Epithelial cell of proximal tubule (primary cell): ENCODE results near the gene NUP133. TPM values are rescaled to one million over a fixed set of nuclear protein-coding genes. Genes with fewer than 3 reads are reported as not detected.

ENCODE experiments used
- DNase-seq: peaks from one replicate; pipeline ENCODE4 v3.0.0-alpha.2; 2011; ENCODE audit warnings: low read depth
- H3K4me3 ChIP-seq: 2 replicates; pipeline ENCODE4 v1.5.1; 2011; ENCODE audit warnings: low read depth, mild to moderate bottlenecking, low read length
- total RNA-seq: library from RNA; depleted of rRNA; stranded (reverse); fragments of >200 nt; gene quantifications from 2 replicates; pipeline ENCODE4 v1.2.3, GENCODE V29; 2015
- TF ChIP-seq, protein P1 (sequence below): conservative IDR thresholded peaks from 2 replicates; pipeline ENCODE4 v1.5.1; 2012; ENCODE audit warnings: low read depth, mild to moderate bottlenecking, low read length

The NUP133 gene
- total RNA-seq, 1 donor from 2014 or later: 41.1 TPM

DNA sequence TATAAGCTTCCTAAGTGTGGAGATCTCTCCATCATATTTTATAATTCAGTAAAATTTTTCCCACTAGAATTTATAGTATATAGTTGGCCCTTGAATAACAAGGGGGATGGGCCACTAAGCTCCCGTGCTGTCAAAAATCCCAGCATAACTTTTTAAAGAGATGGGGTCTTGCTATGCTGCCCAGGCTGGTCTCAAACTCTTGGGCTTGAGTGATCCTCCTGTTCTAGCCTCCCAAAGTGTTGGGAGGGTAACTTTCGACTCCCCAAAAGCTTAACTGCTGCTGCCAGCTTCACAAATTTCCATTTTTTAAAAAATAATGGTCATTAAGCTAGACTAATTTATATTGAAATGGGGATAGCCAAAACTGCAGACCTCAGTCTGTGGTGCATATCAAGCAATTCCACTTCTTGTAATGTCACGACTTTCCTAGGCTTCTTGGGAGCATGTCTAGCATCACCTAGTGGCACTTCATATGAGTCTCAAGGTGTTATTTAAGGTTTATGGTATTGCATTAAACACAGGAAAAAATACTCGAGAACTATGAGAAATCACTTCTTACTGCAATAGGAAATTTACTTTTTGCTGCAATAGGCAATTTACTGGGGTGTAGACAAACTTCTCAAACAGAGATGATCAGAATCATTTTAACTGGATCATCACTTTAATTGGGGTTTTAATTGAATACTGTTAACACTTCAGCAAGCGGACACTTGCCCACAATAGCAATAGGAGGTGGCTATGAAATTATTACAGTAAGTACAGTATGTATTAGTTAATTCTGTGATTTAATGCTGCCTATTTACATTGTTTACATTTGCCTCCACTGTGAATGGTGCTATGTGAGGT is 55.0 kb downstream of the NUP133 start:
- DNase-seq: no peak
- no peak overlapping the region for H3K4me3 ChIP-seq
- TF ChIP-seq, protein P1, sequence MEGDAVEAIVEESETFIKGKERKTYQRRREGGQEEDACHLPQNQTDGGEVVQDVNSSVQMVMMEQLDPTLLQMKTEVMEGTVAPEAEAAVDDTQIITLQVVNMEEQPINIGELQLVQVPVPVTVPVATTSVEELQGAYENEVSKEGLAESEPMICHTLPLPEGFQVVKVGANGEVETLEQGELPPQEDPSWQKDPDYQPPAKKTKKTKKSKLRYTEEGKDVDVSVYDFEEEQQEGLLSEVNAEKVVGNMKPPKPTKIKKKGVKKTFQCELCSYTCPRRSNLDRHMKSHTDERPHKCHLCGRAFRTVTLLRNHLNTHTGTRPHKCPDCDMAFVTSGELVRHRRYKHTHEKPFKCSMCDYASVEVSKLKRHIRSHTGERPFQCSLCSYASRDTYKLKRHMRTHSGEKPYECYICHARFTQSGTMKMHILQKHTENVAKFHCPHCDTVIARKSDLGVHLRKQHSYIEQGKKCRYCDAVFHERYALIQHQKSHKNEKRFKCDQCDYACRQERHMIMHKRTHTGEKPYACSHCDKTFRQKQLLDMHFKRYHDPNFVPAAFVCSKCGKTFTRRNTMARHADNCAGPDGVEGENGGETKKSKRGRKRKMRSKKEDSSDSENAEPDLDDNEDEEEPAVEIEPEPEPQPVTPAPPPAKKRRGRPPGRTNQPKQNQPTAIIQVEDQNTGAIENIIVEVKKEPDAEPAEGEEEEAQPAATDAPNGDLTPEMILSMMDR: peak; percentile 73

DNA sequence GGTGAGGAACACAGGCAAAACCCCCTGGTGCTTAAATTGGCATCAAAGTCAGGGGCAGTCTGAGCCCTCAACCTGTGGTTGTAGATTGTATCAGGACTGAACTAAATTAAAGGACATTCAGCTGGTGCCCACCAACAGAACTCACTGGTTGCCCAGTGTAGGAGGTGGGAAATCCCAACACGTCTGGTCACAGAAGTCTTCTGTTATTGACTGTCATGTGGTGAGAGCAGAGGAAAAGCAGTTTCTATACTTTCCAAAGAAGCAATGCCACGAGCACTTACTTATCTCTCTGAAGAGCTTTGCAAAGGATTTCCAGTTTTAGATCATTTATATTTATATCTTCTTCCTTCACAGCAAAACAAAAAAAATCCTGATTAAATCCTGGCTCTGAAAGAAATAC is 59.3 kb downstream of the NUP133 start:
- H3K4me3 ChIP-seq: no peak overlapping the region
- DNase-seq: no peak
- TF ChIP-seq, protein P1: no peak

DNA sequence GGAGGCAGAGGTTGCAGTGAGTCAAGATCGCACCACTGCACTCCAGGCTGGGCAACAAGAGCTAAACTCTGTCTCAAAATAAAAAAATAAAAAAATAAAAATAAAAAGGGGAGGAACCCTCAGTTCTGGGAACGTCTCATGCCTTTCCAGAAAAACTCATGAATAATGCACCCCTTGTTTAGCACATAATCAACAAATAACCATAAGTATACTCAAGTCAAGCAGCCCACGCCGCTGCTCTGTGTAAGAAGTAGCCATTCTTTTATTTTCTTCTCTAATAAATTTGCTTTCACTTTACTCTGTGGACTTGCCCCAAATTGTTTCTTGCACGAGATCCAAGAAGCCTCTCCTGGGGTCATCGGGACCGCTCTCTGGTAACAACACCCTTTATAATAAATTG is 59.8 kb downstream of the NUP133 start:
- TF ChIP-seq, protein P1: no peak
- H3K4me3 ChIP-seq: no peak overlapping the region
- DNase-seq: no peak

DNA sequence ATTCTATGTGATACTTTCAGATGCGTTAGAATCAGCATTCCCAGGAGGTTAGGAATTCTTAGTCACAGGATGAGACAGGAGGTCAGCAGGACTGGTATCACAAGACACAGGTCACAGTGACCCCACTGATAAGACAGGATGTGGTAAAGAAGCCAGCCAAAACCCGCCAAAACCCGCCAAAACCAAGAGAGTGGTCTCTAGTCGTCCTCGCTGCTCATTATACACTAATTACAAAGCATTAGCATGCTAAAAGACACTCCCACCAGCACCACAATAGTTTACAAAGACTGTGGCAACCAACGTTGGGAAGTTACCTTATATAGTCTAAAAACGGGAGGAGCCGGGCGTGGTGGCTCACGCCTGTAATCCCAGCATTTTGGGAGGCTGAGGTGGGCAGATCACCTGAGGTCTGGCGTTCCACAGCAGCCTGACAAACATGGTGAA is 60.3 kb downstream of the NUP133 start:
- no peak overlapping the region for H3K4me3 ChIP-seq
- TF ChIP-seq, protein P1: no peak
- no peak for DNase-seq

DNA sequence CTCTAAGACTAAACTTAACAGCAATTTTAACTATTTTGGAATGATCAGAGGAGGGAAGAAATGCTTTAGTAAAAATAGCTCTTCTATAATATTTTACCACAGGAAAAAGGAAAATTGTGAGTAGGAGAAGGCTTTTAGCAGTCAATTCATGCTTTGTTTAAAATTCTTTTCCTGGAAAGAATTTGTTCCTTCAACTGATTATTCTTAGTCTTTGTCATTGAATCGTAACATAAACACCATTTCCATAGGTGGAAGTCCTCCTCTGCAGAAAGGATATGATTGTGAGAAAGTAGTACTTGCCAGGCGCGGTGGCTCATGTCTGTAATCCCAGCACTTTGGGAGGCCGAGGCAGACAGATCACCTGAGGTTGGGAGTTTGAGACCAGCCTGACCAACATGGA is 62.3 kb downstream of the NUP133 start:
- H3K4me3 ChIP-seq: no peak overlapping the region
- TF ChIP-seq, protein P1: no peak
- DNase-seq: no peak

DNA sequence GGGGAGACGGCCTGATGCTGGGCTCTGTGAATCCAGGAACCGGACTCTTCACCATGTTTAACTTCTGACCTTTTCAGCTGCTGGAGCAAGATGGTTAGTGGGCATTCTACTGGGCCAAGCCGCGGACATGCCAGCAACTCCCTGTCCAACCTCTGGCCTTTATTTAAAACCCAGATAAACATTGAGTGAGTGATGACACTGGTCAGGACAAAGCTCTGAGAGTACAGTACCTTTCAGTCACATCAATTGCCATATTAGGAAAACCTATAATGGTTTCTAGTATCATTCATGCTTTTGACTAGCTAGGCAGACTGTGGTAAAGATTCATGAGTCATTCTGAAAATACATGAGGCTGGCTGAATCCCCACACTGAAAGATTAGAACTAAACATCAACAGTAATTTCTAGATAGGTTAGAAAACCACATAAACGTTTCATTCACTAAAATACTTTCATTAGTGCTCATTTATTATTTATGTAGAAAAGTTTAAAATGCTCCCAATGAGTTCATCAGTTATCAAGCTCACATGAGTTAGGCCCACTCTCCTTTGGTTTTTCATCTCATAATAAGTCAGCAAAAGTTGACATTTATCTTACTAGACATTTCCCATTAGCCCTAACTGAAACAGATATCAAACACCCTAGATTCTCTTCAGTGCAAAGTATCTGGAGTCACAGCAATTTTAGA is 67.1 kb downstream of the NUP133 start:
- no peak for DNase-seq
- H3K4me3 ChIP-seq: no peak overlapping the region
- TF ChIP-seq, protein P1: no peak
